Glomerular visceral epithelial cell (primary cell): Measurements from ENCODE around the gene FOXP1.

ENCODE experiments used
- DNase-seq: peaks from one replicate; pipeline ENCODE4 v3.0.0-alpha.2; 2016; ENCODE audit errors: extremely low spot score

The FOXP1 gene

DNA sequence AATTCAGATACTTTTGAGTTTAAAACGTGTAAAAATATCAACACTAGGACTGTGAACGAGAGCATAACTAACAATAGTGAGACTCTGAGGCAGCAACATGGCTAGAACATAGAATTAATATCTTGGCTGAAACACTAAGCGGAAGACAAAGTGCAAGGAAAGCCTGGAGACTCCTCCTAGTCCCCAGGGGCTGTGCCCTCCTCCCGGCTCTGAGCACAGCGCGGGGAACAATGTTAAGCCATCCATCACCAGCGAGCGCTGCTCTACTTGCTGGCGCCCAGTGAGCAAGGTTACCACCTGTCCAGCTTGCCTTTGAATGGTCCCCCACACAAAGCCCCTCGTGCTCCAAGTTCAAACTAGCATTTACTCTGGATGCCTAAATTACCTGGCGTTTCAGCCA is 436.9 kb downstream of the FOXP1 start:
- no peak for DNase-seq

DNA sequence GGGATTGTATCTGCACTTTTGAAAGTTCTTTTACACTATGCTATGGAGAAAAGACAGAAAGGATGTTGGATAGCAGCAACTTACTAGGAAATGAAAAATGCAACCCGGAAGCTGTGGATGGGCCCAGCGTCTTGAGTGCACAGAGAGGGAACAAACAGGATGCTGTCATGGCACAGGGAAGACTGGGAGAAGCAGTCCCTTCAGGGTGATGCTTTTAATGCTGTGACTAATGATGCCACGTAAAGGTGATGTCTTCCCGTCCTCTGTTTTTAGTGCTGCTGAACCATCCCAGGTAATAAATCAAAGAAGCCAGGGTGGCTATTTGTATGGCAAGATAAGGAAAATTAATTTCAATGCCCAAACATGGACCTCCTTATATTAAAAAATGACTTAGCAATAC is 437.6 kb downstream of the FOXP1 start:
- DNase-seq: no peak

DNA sequence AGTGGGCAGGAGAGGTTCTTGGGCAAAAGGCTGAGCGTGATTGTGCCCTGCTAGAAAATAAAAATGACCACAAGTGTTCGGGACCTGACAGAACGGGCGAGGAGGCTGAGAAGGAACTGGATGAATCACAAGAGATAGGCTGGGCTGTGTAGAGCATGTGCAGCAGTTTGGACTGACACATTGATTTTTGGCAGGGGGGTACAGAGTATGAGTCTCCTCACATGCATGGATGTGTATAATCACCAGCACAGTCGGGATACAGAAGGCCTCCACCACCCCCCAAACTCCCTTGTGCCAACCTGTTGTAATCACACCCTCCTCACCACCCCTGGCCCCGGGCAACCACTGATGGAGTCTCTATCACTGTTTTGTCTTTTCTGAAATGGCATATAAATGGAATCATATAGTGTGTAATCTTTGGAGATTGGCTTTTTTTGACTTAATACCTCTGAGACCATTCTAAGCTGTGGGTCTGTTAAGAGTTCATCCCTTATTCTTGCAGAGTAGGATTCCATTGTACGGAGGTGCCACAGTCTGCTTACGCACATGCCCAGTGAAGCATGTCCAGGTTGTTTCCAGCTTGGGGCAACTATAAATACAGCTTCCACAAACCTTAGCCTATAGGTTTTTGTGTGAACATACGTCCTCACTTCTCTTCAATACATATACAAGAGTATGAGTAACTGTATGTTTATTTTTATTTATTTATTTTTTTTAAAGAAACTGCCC is 438.8 kb downstream of the FOXP1 start:
- no peak for DNase-seq

DNA sequence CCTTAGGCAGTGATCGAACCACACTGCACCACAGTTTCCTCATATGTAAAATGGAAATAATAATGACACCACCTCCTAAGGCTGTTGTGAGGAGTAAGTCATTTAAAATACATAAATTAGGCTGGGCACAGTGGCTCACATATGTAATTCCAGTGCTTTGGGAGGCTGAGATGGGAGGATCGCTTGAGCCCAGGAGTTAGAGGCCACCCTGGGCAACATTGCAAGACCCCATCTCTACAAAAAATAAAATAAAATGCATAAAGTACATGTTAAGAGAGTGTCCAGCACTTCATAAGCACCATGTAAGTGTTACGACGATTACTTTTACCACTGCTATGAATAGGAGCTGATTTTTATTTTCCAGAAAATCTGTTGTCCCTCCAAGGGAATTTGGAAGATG is 440.0 kb downstream of the FOXP1 start:
- no peak for DNase-seq

DNA sequence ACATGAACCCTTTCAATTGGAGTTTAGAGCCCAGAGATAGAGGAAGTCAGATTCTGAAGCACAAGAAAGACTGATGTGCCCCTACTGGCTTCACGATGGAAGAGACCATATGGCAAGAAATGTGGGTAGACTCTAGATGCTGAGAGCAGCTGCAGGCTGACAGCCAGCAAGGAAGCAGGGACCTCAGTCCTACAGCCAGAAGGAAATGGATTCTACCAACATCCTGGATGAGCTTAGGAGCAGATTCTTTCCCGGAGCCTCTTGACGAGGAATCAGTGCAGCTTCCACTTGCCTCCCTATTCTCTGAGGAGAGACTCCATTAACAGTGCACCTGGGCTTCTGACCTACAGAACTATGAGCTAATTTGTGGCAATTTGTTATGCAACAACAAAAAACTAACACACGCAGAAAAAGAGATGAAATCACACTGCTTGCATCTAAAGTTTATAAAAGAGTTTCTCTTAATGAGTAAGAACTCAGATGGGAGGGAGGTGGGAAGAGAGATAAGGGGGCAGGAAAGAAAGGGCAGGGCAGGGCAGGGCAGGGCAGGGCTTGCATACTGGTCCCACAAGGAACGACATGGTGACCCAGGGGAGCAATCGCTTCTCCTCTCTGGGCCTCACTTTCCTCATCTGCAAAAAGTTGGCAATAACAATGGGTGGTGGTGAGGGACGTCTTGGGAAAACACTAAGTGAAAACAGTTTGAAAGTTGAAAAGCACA is 440.9 kb downstream of the FOXP1 start:
- DNase-seq: no peak

DNA sequence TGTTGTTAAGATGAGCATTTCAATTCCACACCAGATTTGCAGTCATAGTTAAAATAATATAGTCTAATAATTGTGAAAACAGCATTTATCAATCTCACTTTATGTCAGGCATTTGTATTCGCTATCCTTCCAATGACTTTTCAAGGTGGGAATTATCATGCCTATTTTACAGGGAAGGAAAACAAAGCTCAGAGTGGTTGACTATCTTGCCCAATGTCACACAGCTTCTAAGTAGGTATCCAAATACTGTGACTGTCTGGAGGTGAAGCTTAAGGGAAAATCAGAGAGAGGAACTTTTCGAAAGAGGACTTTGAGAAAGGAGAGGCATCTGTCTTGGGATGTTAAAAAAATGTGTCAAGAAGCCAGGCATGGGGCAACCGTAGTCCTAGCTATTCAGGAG is 443.1 kb downstream of the FOXP1 start:
- no peak for DNase-seq

DNA sequence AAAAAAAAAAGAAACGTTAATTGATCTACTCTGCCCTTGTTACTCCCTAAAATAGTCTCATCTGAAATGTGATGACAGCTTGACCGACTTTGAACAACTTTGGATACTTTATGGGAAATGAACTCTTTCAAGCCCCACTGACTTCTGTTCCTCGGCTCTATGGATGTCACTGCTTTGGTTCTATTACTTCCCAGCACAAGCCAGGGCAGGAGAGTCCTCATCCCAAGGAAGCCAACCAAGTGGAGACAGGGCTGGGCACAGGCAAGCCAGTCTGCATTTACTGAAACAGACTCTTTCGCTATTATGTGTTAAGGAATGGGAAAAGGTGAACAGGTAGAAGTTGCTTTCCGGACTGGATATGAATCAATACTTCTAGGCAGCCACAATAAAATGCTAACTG is 444.0 kb downstream of the FOXP1 start:
- no peak for DNase-seq

DNA sequence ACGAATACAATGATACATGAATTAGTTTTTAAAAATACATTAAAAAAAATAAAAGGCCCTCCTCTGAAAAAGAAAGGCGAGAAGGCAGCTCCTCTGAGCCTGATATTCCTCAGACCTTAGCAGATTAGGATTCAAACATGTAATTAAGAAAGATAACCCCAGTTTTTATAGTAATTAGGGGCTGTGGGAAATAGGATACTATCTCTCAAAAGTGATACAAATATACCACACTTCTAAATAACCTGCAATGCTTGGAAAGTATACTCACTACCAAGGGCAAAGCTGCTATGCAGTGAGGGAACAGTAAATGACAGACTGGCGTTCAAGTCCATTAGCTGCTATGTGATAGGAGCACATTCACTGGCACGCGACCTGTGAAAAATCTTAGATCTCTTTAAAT is 445.1 kb downstream of the FOXP1 start:
- DNase-seq: no peak

DNA sequence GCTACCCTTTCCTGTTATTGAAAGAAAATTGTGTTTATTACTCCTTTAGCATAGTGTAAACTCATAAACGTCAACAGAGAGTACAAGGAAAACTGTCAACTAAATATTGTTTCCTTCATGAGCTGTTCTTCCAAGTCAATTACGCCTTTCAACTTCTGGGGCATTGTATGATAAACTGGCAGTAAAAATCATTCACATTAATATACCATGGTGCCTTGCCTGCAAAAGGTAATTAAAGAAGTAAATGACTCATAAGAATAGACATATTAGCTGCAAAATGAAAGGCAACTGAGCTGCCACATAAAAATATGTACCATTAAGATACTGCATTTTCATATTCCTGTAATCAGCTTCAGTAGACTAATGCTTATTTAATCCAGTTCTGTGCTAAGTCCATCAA is 447.3 kb downstream of the FOXP1 start:
- no peak for DNase-seq

DNA sequence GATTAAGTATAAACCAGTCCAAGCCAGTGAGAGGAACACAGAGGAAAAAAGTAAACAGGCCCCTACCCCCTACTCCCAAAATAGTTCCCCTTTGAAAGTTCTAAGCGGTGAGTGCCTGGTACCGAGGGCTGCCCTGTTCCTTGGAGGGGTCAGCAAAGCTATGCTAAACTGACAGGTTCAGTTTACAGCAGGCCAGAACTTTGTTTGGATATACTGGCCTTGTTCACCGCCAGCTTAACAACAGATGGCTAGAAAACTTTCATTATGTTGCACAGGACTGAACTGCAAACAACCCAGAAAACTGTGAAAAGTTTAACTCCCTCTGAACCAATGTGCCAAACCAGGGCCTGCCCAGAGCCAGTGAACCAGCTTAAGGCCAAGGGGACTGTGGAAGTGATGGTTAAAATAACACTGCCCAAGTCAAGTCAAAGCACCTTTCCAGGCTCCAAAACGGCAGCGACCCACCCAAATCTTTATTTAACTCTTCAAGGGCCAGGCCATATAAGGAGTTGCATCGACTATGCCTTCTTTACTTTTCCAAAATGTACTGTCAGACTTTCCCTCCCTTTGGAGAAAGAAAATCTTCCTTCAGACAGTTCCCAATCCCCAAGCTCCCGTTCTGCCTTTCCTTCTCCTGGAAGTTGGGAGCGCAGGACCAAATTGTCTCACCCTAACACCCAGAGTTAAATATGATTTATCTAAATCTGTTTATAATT is 448.0 kb downstream of the FOXP1 start:
- DNase-seq: no peak

DNA sequence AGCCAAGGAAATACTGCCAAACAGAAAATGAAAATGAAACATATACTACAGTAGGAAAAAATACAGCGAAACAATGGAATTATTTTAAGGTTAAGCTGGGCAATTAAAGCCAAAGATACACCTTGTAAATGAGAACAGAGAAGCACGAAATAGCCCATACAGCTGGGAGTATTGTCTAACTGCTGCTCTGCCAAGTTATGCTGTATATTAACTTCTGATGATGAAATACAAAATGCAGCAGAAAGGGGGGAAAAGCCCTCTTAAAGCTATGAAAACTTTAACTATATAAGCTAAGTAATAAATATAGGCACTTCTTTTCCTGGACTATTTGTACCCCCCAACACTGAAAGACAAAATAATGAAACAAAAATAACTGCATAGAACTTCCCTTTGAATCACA is 449.0 kb downstream of the FOXP1 start:
- no peak for DNase-seq

DNA sequence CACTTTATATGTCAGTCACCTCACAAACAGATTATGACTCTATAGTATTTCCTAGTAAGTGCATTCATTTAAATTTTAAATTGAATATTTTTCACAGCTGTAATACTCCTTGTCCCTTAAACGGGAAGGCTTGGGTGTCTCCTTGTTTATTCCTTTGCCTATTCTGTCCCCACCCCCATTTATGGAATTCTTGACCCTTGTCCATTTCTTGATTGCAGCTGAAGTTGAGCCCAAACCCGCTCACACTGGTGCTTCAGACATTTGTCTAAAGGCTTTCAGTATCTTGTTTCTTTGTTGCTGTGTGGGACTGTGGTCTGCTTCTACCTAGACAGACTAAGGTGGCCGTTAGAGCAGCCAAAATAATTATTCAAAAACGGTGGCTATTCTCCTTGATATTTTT is 449.7 kb downstream of the FOXP1 start:
- no peak for DNase-seq

DNA sequence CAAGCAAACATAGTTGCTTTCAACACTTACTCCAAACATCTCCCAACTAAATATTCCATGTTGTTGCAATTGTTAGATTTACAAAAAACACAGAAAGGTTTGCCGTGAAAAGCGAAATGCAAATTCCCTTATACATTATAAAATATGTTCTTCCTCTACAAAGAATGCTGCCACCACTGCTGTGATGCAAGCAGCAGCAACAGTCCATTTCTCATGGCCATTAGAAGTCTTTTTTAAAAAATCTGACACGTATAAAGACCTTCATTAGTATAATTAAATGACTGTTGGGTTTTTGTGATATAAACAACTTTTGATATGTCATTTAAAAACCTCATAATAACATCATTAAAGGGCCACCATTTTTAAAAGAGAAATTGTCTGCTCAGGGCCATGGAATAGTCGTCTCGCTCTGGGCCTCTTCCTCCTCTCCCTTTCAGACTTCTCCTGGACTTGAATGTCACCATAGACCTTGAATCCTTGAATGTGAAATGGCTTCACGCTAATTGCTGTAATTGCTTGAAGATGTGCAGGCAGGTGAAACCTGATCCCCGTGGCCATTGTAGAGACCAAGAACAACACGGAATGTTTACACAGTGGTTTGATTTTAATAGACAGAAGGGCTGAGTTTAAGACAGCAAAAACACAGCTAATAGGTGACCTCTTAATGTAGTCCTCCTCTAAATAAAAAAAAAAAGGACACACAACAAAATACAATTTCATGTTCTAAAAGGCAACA is 450.4 kb downstream of the FOXP1 start:
- DNase-seq: no peak

DNA sequence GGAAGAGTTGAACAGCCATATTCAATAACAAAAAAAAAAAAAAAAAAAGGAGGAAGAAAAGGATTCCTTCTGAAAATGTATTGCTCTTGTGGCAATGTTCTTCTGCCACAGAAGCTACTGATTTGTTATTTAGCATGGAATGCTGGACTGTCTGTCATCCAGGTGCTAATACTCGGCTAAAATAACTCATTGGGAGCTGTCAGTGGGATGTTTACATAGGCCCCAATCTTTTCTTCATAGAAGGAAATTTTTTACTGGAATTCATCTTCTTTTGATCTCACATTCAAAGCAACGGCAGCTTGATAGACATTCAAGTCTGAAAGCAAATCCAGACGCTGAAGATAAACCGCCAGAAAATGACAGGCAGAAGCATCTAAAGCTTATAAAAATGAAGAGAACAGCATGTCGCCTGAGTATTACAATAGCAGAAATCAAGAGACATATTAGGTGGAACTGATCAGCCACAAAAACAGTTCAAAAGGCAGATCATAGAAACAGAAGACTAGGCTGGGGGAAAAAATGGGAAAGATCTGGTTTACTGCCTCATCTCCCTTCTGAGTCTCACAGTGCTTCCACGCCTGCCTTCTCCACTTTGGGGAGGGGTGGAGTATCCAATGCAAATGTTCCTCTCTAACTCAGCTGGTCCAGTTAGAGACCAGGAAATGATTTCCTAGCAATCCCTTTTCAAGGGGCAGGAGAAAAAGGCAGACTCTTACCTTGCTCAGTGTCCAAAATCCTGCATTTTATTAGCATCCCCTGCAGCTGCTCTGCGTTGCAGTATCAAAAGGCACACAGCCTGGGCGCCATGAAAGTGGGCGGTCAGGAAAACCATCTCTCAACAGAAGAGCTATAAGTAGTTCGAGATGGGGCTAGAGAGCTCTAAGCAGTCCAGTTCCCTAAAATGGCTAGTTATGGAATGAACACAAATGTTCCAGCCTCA is 451.9 kb downstream of the FOXP1 start:
- no peak for DNase-seq

DNA sequence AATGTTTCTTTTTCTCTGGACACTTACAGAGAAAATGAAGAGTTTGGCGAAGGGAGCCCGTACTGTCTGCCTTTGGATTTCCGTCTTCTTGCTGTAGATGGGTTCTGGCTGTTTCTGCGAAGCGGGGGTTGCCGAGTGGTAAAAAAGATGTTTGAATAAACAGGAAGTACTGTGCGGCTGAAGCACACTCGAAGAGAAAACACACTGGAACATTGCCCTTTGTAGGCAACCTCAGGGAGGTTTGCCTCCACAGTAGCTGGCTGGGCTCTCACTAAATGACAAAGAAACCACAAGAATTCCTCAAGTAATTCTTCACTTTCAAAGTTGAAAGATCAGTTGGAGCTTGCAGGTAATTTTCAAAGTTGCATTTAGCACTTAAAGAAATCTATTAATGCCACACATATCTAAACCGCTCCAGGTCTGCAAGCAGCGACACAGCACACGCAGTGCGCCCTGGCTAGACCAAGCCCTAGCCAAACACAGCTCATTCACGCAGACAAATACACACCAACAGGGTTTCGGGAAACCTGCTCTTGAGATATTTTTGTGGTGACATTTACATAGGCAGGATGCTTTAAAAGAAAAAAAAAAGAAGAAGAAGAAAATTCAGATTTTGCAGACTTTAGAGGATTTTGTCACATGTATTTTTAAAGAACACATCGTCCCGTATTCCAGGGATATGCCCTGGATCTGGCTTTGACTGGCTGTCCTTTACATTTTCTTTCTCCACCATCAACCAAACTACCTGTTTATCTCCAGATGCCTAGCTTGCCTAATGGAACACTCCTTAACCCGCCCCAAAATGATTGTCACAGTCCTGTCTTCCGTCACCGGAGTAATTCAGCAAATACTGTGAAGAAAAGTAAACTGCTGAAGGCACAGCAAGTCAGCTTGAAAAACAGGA is 452.8 kb downstream of the FOXP1 start:
- peak; percentile 80 for DNase-seq

DNA sequence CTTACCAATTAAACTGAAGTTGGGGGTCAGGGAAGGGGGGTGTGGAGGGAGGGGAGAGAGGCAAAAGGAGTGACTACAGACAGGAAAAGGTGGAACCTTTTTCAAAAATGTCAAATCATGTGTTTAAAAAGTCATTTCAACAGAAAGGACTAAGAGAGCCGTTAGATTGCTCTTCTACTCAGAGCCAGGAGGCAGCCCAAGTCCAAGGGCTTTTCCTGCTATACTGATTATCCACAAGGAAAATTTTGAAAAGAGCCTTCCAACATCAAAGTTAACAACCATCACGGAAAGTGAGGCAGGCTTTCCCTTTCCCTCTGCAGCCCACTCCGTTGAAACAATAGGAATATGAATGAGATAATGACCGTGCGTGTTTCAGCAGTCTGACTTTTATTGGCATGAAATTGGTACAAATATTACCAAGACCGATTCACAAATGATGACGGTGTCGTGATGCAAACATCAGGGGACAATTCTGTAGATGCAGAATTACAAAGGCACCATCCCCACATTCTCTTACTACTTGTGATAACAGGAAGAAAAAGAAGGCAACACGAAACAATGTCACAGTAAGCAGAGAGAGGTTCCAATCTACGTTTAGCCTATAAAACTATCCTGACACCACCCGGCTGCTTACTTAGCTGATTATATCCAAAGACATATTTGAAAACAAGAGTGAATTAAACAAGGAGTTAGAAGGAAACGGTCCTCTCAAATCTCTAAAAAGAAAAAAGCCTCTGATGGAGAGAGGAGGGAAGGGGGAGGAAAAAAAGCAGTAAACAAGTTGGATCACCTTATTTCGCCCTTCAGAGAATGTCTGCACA is 453.7 kb downstream of the FOXP1 start:
- DNase-seq: peak; percentile 25

DNA sequence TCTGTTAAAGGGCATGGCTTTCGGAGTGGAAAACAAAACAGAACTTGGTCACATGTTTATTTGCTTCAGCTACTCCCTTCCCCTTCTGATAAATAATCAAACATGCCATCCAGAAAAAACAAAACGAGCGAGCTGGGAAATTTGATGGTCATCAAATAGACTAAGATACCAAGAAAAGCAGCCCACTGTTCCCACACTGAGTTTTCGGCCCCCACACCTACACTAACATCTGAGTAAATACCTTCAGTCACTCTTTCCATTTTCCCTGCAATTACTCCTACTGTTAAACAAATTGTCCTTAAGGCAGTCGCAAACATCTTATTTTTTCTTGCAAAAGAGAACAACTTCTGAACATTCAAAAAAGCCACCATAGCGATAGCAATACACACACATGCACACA is 454.6 kb downstream of the FOXP1 start:
- DNase-seq: no peak

DNA sequence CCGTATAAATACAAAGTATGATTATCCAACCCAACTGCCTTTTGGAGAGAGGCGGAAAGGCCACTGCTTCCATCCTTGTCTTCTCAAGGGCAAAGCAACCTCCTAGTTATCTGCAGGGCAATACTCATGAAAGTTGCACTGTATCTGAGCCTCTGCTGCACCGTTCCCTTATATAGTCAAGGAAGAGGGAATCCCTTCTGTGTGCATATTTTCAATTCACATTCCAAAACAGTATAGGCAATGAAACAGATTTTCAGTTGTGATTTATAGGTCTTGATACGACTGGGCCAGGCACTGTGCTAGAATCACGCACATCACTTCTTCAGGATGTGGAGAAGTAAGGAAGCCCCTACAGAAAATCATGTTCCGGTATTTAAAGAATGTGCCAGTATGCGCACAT is 455.7 kb downstream of the FOXP1 start:
- DNase-seq: no peak
